GM21529 (cell line): ENCODE results near the gene CENPX.
A peak's percentile ranks its signal among the peaks of the same experiment; 100 is the strongest.
"Not testable (repeated sequence)": the region's sequence is repeated elsewhere in the genome, so short reads cannot be mapped to it uniquely, and the experiment has no call there.

Experiments
- ATAC-seq: cut with Tn5 transposase; IDR thresholded peaks from one replicate; pipeline ENCODE4 v1.9.1; 2021; ENCODE audit not compliant: unreplicated experiment

Gene CENPX

GRCh38 chr17:82039695-82040299 lies 17.1 kb upstream of the CENPX start:
- ATAC-seq = no peak

GRCh38 chr17:82038796-82039409 lies 16.2 kb upstream of the CENPX start:
- ATAC-seq = not testable (repeated sequence)

GRCh38 chr17:82037889-82038195 lies 15.2 kb upstream of the CENPX start:
- no peak for ATAC-seq

- ATAC-seq = peak; percentile 90
These were observed 14.6 kb upstream of the CENPX start, which contains the start of gene DCXR for GRCh38 chr17:82037092-82037888. Gene DCXR (minus strand): TSS chr17:82037697. CDS start chr17:82037682, 15 bp downstream.

GRCh38 chr17:82036634-82037091 lies 14.0 kb upstream of the CENPX start:
- ATAC-seq = no peak

- no peak for ATAC-seq
These were observed 13.4 kb upstream of the CENPX start for GRCh38 chr17:82035956-82036633.

- ATAC-seq = no peak
These were observed 12.8 kb upstream of the CENPX start for GRCh38 chr17:82035488-82035887.

GRCh38 chr17:82034371-82035011 lies 11.8 kb upstream of the CENPX start:
- no peak for ATAC-seq

- ATAC-seq = no peak
These were observed 10.8 kb upstream of the CENPX start for GRCh38 chr17:82033359-82034085.

GRCh38 chr17:82031885-82032627 lies 9.4 kb upstream of the CENPX start:
- ATAC-seq = no peak

- ATAC-seq = no peak
These were observed 8.7 kb upstream of the CENPX start, which contains the start of gene RAC3 for GRCh38 chr17:82031303-82031884. Gene RAC3 (plus strand): TSS chr17:82031678. CDS start chr17:82031762, 84 bp downstream.

GRCh38 chr17:82030470-82031302 lies 8.0 kb upstream of the CENPX start:
- ATAC-seq = peak; percentile 47

GRCh38 chr17:82029990-82030469 lies 7.4 kb upstream of the CENPX start:
- ATAC-seq = no peak

- ATAC-seq = no peak
These were observed 6.7 kb upstream of the CENPX start for GRCh38 chr17:82029391-82029790.

GRCh38 chr17:82028966-82029365 lies 6.3 kb upstream of the CENPX start:
- ATAC-seq = no peak

GRCh38 chr17:82028246-82028645 lies 5.6 kb upstream of the CENPX start:
- no peak for ATAC-seq

- ATAC-seq = no peak
These were observed 2.9 kb upstream of the CENPX start for GRCh38 chr17:82025401-82026107.

GRCh38 chr17:82024859-82025258 lies 2.2 kb upstream of the CENPX start:
- no peak for ATAC-seq
